ENCODE data around the gene STARD5. TPM values are rescaled to one million over a fixed set of nuclear protein-coding genes. Genes with fewer than 3 reads are reported as not detected.

The STARD5 gene
- total and polyA plus RNA-seq, 2 of the 8 experiments (the other 6 are each of a cell fraction or from before 2014, with no cell fraction given), result 5.5 to 10.4 TPM

DNA sequence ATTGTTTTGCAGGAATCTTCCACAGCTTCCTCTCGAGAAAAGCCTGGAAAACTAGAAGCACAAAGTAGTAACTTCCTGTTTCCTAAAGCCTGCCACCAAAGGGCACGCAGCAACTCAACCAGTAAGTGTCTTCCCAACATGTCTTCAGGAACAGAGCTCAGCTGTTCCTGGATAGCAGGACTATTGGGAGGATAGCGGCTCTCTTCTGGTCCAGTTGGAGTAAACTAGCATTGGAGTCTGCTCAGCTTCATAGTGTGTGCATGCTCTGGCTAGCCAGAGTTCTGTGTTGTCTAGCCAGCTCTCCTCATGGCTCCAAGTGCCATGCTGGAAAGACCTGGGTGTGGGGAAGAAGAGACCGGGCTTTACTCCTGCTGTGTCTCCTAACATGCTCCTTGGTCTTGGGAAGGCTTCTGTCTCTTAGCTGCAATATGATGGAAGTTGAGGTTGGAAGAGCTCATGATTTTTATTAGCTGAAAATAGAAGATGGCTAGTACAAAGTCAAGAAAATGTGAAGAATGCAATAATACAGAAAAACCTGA is 64.1 kb downstream of the STARD5 start:
- no peak overlapping the region for H2BK12ac ChIP-seq (ENCODE audit: low read depth, low read length)
- peak overlapping the region; percentile 82; the same call in 1 of the 2 replicates for H2AFZ ChIP-seq (ENCODE audit: low read length)
- no peaks in the 10 kb centered on the region for H4K20me1 ChIP-seq (replicated peaks in 1 of 2; ENCODE audit: control insufficient read depth in 1 of 2, insufficient read depth in 2 of 2, low read length in 2 of 2)
- no peak overlapping the region for H4K91ac ChIP-seq (replicated peaks; ENCODE audit: insufficient read length, low read length)
- no peak overlapping the region for H3K27ac ChIP-seq (ENCODE audit: low read depth, low read length)
- H3K79me2 ChIP-seq (ENCODE audit: control insufficient read depth in 1 of 2, insufficient read depth in 2 of 2, low read length in 2 of 2), result no peaks in the 10 kb centered on the region
- H3K79me1 ChIP-seq (ENCODE audit: low read depth, low read length), result no peaks in the 10 kb centered on the region
- H2BK120ac ChIP-seq (replicated peaks; ENCODE audit: low read depth, low read length), result no peak overlapping the region
- H3K23me2 ChIP-seq (ENCODE audit: low read depth, low read length), result no peaks in the 10 kb centered on the region
- no peaks in the 10 kb centered on the region for H3K9me3 ChIP-seq (ENCODE audit: insufficient read depth in 2 of 2, low read depth in 1 of 2, low read length in 1 of 2)
- H3K18ac ChIP-seq (ENCODE audit: extremely low read depth, low read length), result no peak overlapping the region
- no peak overlapping the region for H2AK5ac ChIP-seq (ENCODE audit: low read depth, low read length)
- no peak overlapping the region for H2BK15ac ChIP-seq (ENCODE audit: low read length)
- DNase-seq (ENCODE audit: low read depth in 1 of 2, low spot score in 2 of 2) (no peak), FAIRE-seq (no peak)
- no peak overlapping the region for H3K4me2 ChIP-seq (ENCODE audit: insufficient read depth in 1 of 2, low read depth in 2 of 2, low read length in 2 of 2)
- no peak overlapping the region for H3K14ac ChIP-seq (ENCODE audit: insufficient read length)
- ChIA-PET CTCF (ENCODE audit: partially characterized antibody) (interaction anchor here (0.7 to 12.0 kb wide), 10 partner anchors 7 to 288 kb away, joined by 3 to 84 read pairs (median 7); no protein-coding TSS in a partner anchor), POLR2A (ENCODE audit: partially characterized antibody) (no interaction called here)
- no peak overlapping the region for H3K23ac ChIP-seq (ENCODE audit: insufficient read length)
- H2BK5ac ChIP-seq (ENCODE audit: low read depth, low read length), result no peak overlapping the region
- no peaks in the 10 kb centered on the region for H3K27me3 ChIP-seq (replicated peaks in 1 of 4; ENCODE audit: control insufficient read depth in 3 of 4, extremely low read depth in 1 of 4, insufficient read depth in 3 of 4, low read length in 3 of 4)
- WGBS, 2 experiments (ENCODE audit: extremely low coverage in 1 of 2, insufficient coverage in 1 of 2, insufficient read length in 1 of 2, insufficient replicate concordance in 2 of 2, low coverage in 1 of 2, low lambda C conversion rate in 2 of 2, missing lambda C conversion rate in 1 of 2), result 83% methylated on average over 4 of the region's 4 CpGs; no CpG with 5 or more reads in 1 of the 2 experiments
- H3K9ac ChIP-seq (replicated peaks in 1 of 4; ENCODE audit: extremely low read depth in 1 of 4, low read depth in 3 of 4, low read length in 3 of 4), result no peak overlapping the region
- no peak overlapping the region for H4K5ac ChIP-seq (ENCODE audit: insufficient read length, low read depth, low read length)
- H3K4me1 ChIP-seq (replicated peaks in 1 of 4; ENCODE audit: control insufficient read depth in 3 of 4, insufficient read depth in 4 of 4, low read length in 3 of 4), result no peaks in the 10 kb centered on the region
- H3K56ac ChIP-seq (replicated peaks; ENCODE audit: insufficient read length, low read depth, low read length), result no peak overlapping the region
- TF ChIP-seq SRF (IDR thresholded peaks at IDR 0.05; ENCODE audit: low read depth, low read length) (no peak), SP1 (IDR thresholded peaks at IDR 0.05; ENCODE audit: low read depth, low read length) (no peak), CBX8 (IDR thresholded peaks at IDR 0.05; ENCODE audit: borderline replicate concordance, low read depth, low read length) (no peak), GABPA (IDR thresholded peaks at IDR 0.05; ENCODE audit: borderline replicate concordance, insufficient read depth, low read length) (no peak), BACH1 (IDR thresholded peaks at IDR 0.05; ENCODE audit: low read length) (no peak), RAD21 (IDR thresholded peaks at IDR 0.05 in 1 of 2, conservative IDR thresholded peaks at IDR 0.05 in 1 of 2; ENCODE audit: low read depth in 2 of 2, low read length in 2 of 2) (no peak), RXRA (IDR thresholded peaks at IDR 0.05; ENCODE audit: insufficient read depth, low read depth, low read length) (no peak), TEAD4 (IDR thresholded peaks at IDR 0.05; ENCODE audit: low read depth, low read length) (no peak), POU5F1 (IDR thresholded peaks at IDR 0.05; ENCODE audit: low read depth, low read length) (no peak), TAF1 (IDR thresholded peaks at IDR 0.05; ENCODE audit: low read depth, low read length) (no peak), KDM1A (IDR thresholded peaks at IDR 0.05; ENCODE audit: borderline replicate concordance, low read length) (no peak), JUND (IDR thresholded peaks at IDR 0.05; ENCODE audit: low read length) (no peak)
- H4K8ac ChIP-seq (ENCODE audit: extremely low read depth, insufficient read depth, low read length), result no peak overlapping the region
- no peaks in the 10 kb centered on the region for H3K36me3 ChIP-seq (ENCODE audit: control insufficient read depth in 2 of 4, insufficient read depth in 4 of 4, low read length in 3 of 4)
- H2BK20ac ChIP-seq (ENCODE audit: low read length), result no peak overlapping the region
- H3K4ac ChIP-seq (replicated peaks; ENCODE audit: insufficient read length, low read depth, low read length), result no peak overlapping the region
- no peak overlapping the region for H3K4me3 ChIP-seq (ENCODE audit: extremely low read depth in 1 of 4, insufficient read depth in 2 of 4, low read depth in 3 of 4, low read length in 4 of 4)

All from H1 (cell line).